Urinary bladder (tissue), 4 donors: Measurements from ENCODE around the gene PAPPA. TPM values are rescaled to one million over a fixed set of nuclear protein-coding genes. Genes with fewer than 3 reads are reported as not detected.

Experiments used
- DNase-seq: peaks from one replicate; pipeline ENCODE4 v3.0.0-alpha.2; 2015; ENCODE audit errors: extremely low spot score
- H3K27ac ChIP-seq: one replicate; pipeline ENCODE4 v1.5.1; 2013; ENCODE audit warnings: low read depth, mild to moderate bottlenecking, moderate library complexity
- H3K36me3 ChIP-seq: one replicate; pipeline ENCODE4 v1.6.1; 2013; ENCODE audit warnings: mild to moderate bottlenecking, moderate library complexity; ENCODE audit not compliant: insufficient read depth
- H3K4me1 ChIP-seq: one replicate; pipeline ENCODE4 v1.6.1; 2013; ENCODE audit warnings: mild to moderate bottlenecking, moderate library complexity; ENCODE audit not compliant: insufficient read depth
- H3K4me3 ChIP-seq: one replicate; pipeline ENCODE4 v1.5.1; 2013; ENCODE audit warnings: low read depth, low read length
- WGBS: extraction: QIAGEN DNeasy Blood & Tissue Kit; methylation state at CpG from one replicate; pipeline ENCODE4 v1.1.7; 2013; 5-methylcytosine and 5-hydroxymethylcytosine counted together
- polyA plus RNA-seq: library from polyadenylated mRNA; stranded (reverse); fragments of 200-250 nt; gene quantifications from one replicate; pipeline ENCODE4 v1.2.3, GENCODE V29; 2013
- total RNA-seq: library from RNA; depleted of rRNA; stranded (reverse); fragments of >200 nt; gene quantifications from one replicate; pipeline ENCODE4 v1.2.3, GENCODE V29; 2014
- donor health status: healthy with polysubstance abuse.
- donor health status: healthy.

The PAPPA gene, protein sequence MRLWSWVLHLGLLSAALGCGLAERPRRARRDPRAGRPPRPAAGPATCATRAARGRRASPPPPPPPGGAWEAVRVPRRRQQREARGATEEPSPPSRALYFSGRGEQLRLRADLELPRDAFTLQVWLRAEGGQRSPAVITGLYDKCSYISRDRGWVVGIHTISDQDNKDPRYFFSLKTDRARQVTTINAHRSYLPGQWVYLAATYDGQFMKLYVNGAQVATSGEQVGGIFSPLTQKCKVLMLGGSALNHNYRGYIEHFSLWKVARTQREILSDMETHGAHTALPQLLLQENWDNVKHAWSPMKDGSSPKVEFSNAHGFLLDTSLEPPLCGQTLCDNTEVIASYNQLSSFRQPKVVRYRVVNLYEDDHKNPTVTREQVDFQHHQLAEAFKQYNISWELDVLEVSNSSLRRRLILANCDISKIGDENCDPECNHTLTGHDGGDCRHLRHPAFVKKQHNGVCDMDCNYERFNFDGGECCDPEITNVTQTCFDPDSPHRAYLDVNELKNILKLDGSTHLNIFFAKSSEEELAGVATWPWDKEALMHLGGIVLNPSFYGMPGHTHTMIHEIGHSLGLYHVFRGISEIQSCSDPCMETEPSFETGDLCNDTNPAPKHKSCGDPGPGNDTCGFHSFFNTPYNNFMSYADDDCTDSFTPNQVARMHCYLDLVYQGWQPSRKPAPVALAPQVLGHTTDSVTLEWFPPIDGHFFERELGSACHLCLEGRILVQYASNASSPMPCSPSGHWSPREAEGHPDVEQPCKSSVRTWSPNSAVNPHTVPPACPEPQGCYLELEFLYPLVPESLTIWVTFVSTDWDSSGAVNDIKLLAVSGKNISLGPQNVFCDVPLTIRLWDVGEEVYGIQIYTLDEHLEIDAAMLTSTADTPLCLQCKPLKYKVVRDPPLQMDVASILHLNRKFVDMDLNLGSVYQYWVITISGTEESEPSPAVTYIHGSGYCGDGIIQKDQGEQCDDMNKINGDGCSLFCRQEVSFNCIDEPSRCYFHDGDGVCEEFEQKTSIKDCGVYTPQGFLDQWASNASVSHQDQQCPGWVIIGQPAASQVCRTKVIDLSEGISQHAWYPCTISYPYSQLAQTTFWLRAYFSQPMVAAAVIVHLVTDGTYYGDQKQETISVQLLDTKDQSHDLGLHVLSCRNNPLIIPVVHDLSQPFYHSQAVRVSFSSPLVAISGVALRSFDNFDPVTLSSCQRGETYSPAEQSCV (N-terminal part only)
- 5.9 TPM for total RNA-seq
- polyA plus RNA-seq = 4.2 TPM

DNA sequence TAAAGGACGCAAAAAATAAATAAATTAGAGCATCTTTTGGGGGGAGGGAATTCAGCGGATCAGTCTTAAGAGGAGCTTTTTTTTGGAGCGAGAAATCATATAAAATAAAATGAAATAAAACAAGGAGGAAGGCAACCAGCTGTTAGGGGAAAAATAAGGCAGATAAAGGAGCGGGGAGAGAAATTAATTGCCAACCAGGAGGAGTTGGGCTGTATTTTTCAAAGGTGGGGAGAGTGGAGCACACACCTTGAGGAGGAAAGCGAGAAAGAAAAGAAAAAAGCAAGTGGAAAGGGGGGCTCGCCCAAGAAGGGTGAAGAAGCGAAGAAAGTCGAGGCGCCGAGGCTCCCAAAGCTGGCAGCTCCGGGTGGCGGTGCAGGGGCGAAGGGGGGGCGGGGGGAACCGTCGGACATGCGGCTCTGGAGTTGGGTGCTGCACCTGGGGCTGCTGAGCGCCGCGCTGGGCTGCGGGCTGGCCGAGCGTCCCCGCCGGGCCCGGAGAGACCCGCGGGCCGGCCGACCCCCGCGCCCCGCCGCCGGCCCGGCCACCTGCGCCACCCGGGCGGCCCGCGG lies at the start of gene PAPPA:
Gene PAPPA (plus strand): TSS at position 27 of the 569 bp plus-strand sequence. CDS start 382 bp downstream, at position 409.
- Histone ChIP-seq H3K4me3 (peak within 1 kb of the TSS; percentile 74), H3K27ac (peak within 1 kb of the TSS; percentile 76), H3K4me1 (no peaks in the 10 kb centered on the region), H3K36me3 (no peaks in the 10 kb centered on the region)
- WGBS = 1% methylated on average over 40 of the region's 41 CpGs
- no peak for DNase-seq

DNA sequence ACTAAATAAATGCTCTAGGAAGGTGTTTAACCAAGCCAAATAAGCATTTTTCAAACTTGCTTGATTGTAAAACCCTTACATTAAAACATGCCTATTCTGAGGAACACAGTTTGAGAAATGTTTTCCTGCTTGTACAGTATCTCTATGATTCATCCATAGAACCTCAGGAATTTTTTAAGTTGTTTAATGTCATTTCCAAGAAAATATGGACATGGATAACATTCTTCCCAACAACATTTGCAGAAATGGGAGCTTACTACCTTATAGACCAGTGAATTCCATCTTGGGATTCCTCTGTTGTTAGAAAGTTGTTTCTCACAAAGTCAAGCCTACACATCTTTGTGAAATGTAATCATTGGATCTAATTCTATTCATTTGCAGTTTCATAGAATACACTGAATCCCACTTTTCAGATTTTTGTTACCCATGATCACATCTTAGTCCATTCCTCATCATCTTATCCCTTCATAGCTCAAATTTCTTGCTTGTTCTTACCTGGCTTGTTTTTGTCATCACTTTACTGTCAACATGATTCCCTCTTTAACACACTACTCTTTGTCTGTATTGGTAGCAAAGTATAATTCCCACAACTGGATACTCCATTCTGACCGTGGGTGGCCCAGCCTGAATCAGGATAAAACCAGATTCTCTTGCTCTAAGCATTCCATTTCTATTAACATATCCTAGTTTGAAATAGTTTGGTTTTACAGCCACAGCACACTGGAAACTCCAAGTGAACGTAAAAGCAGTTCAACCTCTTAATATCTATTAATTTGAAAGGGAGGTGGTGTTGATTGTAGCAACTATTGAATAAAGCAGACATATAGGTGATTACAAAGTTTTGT lies 49.4 kb upstream of the PAPPA start:
- no peak for DNase-seq
- no peaks in the 10 kb centered on the region for H3K4me1 ChIP-seq
- 67% methylated on average over 2 of the region's 2 CpGs for WGBS
- H3K27ac ChIP-seq = no peak overlapping the region
- no peaks in the 10 kb centered on the region for H3K36me3 ChIP-seq
- no peak overlapping the region for H3K4me3 ChIP-seq

DNA sequence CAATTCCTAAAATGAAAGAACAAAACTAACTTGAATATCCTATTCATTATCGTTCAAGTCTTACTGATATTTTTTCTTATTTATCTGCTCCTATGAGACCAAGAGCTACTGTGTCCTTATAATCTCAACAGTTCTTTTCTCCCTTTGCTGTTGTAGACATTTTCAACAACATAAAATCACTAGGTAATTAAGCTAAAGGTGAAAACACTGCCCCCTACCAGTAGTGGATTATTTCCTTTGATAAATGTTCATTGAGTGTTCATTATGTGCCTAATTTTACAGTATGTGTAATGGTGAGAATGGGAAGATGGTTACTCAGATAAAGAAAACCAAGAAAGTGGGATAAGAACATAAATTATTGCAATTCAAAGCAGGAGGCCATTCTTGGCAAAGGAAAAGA lies 41.4 kb upstream of the PAPPA start:
- WGBS = 88% methylated on average over 1 of the region's 1 CpG
- H3K36me3 ChIP-seq = no peaks in the 10 kb centered on the region
- DNase-seq = no peak
- no peak overlapping the region for H3K4me3 ChIP-seq
- H3K27ac ChIP-seq = no peak overlapping the region
- H3K4me1 ChIP-seq = no peaks in the 10 kb centered on the region

DNA sequence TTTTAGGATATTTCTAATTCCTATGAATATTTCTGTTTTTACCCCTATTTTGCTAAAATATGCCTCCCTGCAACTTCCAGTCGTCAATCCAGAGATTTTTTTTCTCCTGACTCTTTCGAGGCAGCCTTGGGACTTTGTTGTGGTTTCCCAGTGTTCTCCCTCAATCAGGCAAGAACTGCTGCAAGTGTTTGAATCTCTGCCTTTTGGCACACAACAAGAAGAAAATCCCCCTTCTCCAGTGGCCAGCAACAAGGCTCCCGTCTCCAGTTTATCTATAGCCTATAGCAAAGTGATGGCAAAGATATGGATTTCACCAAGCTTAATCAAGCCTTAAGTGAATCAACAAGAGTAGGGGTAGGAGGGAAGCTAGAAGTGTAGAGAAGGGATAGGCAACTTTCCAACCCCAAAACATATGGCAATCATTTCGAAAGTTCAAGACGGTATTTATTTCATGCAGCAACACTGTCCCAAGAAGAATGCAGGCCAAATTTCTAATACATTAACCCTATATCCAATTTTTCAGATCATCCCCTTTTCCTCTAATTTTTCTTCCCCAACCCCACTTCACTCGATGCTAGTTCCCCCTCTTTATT lies 37.7 kb upstream of the PAPPA start:
- no peak for DNase-seq
- 36% methylated on average over 6 of the region's 6 CpGs for WGBS

DNA sequence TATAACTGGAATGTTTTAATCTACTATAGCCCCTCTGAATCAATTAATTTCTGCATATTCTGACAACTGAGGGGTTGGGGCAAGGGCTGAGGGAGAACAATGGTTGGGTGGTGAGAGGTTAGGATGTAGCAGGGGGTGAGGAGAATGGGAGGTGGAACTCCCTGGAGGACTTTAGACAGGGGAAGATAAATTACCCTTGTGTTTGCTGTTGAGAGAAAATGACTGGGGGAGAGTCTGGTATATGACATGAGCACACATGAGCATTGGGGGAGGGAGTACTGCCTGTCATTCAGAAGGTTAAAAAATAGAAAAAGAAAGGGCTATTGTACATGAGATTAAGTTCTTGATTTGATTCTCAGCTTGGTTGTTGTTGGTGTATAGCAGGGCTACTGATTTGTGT lies 37.2 kb upstream of the PAPPA start:
- no peak for DNase-seq
- Histone ChIP-seq H3K4me3 (no peak overlapping the region), H3K4me1 (no peaks in the 10 kb centered on the region), H3K36me3 (no peaks in the 10 kb centered on the region), H3K27ac (no peak overlapping the region)

More for the DNA sequence above, 37.7 kb upstream of the PAPPA start:
- no peak overlapping the region for H3K27ac ChIP-seq
- H3K4me1 ChIP-seq = no peaks in the 10 kb centered on the region
- H3K36me3 ChIP-seq = no peaks in the 10 kb centered on the region
- H3K4me3 ChIP-seq = no peak overlapping the region

DNA sequence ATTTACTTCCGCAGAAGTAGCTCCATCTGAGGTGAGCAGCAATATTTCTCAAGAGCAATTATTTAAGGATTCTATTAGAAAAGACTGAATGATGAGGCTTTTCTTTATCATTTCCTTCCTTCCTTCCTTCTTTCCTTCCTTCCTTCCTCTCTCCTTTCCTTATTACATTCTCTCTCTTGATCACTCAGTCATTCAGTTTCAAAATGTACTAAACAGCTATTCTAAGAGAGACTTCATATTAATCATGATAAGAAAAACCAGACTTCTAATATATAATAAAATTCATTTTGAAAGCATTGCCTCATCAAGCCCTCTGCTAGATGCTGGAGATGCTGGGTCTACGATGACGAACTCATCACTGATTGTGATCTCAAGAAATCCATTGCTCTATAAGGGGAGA lies 30.4 kb upstream of the PAPPA start:
- Histone ChIP-seq H3K27ac (no peak overlapping the region), H3K4me1 (no peaks in the 10 kb centered on the region), H3K4me3 (no peak overlapping the region), H3K36me3 (no peaks in the 10 kb centered on the region)
- WGBS = 89% methylated on average over 3 of the region's 3 CpGs
- DNase-seq = no peak

DNA sequence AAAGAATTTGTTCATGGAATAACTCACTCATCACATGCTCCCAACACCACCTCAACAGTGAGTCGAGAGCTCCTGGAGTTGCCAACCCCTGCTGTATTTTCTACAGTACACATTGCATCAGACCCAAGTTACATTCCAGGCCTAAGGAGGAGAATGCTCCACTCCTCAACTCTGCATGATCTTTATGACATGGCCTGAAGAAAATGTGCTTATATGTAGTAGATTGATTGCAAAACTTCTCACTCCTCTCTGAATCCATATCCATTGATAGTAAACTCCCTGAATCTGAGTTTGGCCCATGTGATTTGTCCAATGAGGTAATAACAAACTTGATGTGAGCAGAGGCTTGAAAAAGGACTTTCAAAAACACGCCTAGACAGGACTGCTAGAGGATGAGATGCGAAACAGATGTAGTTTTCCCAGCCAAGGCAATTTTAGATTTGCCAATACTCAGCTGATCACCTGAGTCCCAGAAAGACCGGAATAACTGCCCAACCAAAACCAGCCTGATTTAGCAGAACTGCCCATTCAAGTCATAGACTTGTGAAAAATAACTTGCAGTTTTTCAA lies 29.0 kb upstream of the PAPPA start:
- Histone ChIP-seq H3K4me1 (no peaks in the 10 kb centered on the region), H3K36me3 (no peaks in the 10 kb centered on the region), H3K4me3 (no peak overlapping the region), H3K27ac (no peak overlapping the region)
- WGBS = 83% methylated on average over 4 of the region's 4 CpGs
- DNase-seq = no peak

DNA sequence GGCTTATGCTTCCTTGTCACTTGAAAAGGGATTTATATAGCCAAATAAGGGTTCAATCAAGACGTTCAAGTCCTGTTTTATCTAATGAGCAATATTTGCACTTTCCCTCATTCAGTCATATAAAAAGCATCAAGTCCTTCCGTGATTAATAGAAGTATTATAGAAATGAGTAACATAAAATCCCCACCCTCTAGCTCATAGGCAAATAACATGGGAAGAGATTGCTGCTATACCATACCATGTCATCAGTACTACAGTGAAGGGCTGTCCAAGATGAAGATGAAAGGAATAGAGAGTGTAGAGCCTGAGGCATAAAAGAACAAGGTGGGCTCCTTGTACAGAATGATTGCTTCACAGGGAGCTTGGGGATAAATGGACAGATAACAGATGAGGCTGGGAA lies 20.4 kb upstream of the PAPPA start:
- Histone ChIP-seq H3K4me1 (no peaks in the 10 kb centered on the region), H3K4me3 (no peak overlapping the region), H3K36me3 (no peaks in the 10 kb centered on the region), H3K27ac (no peak overlapping the region)
- 33% methylated on average over 2 of the region's 2 CpGs for WGBS
- DNase-seq = no peak

DNA sequence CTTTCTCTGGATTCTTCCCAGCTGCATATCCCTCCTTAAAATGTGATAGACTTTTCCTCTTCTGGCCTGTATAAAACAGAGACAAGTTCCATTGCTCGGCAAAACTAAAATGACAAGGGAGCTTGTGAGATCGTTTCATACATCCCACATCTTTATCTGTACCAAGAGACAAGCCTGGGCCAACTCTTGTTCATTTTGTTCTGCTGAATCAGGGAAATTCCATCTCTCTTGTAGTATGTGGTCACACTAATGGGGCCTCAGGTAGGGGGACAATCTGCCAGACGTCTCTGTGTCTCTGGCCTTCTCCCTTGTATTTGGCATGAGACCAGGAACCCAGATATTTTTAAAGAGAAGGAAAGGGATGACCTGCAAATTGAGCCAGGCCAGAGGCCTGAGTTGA lies 18.6 kb upstream of the PAPPA start:
- no peaks in the 10 kb centered on the region for H3K4me1 ChIP-seq
- no peaks in the 10 kb centered on the region for H3K36me3 ChIP-seq
- DNase-seq = no peak
- H3K27ac ChIP-seq = no peak overlapping the region
- WGBS = 33% methylated on average over 3 of the region's 3 CpGs
- no peak overlapping the region for H3K4me3 ChIP-seq

DNA sequence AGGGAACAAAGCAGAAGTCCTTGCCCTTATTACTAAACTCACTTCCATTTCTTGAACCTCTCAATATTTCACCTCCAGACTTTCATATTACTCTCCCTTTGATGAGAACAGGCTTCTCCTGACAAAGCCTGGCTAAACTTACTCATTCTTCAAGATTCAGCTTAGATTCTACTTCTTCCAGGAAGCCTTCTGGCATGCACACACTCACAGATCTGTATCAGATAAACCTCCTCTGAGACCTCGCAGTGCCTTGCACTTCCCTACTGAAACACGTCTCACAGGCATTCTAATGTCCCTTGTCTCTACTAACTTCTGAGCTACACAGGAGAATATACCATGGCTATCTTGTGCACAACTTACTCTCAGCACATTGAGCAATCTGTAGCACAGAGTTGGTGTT lies 16.6 kb upstream of the PAPPA start:
- no peaks in the 10 kb centered on the region for H3K36me3 ChIP-seq
- 87% methylated on average over 2 of the region's 2 CpGs for WGBS
- no peaks in the 10 kb centered on the region for H3K4me1 ChIP-seq
- no peak overlapping the region for H3K27ac ChIP-seq
- H3K4me3 ChIP-seq = no peak overlapping the region
- DNase-seq = no peak

DNA sequence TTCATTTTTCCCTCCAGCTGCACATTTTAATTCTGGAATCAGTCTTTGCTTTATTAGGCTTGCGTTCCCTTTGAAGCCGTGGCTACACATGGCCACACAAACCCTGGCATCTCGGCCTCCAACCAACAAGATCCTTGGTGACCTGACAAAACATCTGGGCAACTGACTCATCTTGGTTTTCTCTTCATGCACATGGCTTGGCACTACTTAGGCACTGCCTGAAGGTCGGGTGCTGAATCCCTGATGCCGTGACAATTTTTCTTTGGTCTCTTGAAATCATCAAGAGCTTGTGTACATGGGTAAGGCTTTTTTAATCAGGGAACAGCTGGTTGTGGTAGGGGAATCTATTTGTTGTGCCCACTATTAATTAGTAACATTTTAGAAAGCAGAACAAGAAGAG lies 16.0 kb upstream of the PAPPA start:
- Histone ChIP-seq H3K27ac (no peak overlapping the region), H3K36me3 (no peaks in the 10 kb centered on the region), H3K4me3 (no peak overlapping the region), H3K4me1 (no peaks in the 10 kb centered on the region)
- no peak for DNase-seq
- 87% methylated on average over 5 of the region's 5 CpGs for WGBS

DNA sequence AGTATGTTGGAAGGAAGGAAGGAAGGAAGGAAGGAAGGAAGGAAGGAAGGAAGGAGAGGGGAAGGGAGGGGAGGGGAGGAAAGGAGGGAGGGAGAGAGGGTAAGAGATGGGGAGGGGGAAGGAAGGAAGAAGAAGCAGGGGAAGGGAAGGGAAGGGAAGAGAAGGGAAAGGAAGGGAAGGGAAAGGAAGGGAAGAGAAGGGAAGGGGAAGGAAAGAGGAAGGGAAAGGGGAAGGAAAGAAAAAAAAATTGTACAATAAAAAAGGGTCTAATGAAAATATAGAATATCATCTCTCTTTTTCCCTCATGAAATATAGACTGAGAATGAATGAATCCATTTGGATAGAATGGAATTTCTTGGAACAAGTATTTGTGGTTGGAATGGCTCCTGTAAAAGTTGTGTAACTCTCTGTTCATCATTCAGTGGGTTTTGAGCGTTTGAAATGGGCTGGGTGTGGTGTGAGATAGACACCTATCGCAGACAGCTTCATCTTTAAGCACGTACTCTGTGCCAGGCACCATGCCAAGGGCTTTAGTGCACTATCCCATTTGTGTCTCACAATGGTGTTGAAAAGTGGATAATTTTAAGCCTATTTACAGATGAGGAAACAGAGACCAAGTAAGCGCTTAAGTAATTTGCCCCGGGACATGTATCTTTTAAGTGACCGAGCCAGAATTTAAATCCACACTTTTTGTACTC lies 11.6 kb upstream of the PAPPA start:
- no peak overlapping the region for H3K27ac ChIP-seq
- H3K4me1 ChIP-seq = no peaks in the 10 kb centered on the region
- H3K36me3 ChIP-seq = no peaks in the 10 kb centered on the region
- H3K4me3 ChIP-seq = no peak overlapping the region
- no peak for DNase-seq
- 49% methylated on average over 6 of the region's 6 CpGs for WGBS
